Stimulated activated CD4-positive, alpha-beta T cell treated with anti-CD3 and anti-CD28 coated beads, Interleukin-1b, Interleukin-23, amount 100 ng/mL, for 4 hours (primary cell): Measurements from ENCODE around the gene TBX15.

Experiments used
- DNase-seq, 2 donors: peaks; one replicate each; pipeline ENCODE4 v3.0.0-alpha.2; 2020; ENCODE audit warnings: low read depth in 2 of 2

Gene TBX15

GRCh38 chr1:118896416-118896815, 91.7 kb downstream of the TBX15 start:
- no peak for DNase-seq

- no peak for DNase-seq
These were observed 93.3 kb downstream of the TBX15 start for GRCh38 chr1:118894836-118895235.

DNA sequence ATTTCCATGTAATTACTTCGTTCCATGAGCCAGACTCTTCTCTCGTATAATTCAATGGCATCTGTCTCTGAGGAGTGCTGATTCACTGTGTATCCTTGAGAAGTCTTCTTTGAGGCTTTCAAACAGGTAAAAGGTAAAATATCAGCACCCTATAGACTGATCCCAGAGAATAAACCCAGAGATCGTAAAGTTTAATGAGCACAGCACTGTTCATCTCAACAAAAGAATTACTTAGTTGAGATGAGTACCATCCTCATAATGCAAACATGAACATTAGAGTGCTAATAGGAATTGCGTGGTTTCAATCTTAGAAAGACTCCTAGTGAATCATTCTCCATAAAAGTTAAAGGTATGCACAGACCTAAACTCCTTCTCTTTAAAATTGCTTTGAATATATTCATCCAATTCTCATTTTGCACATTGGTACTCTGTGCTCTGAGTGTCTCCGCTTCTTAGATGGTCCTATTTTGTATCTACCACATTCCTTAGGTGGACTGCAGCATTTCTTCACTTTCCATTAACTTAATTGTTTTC, 97.2 kb downstream of the TBX15 start:
- no peak for DNase-seq

DNA sequence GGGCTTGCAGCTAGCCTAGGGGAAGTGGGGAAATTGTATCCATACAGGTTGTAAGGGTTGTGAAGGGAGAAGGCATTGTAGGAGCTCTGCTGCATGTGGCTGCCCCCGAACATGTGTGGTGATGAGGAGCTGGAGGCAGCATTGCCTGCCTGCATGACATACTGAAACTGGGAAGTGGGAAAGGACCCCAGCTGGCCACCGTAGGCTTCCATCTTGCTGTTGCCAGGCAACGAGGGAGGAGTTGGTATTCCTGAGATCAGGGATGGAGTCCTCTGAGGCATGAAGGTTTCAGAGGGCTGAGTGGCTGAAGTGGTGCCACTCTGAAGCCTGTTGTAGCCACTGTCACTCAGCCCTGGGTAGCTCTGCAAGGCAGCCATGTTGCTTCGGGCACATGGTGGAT, 103.2 kb downstream of the TBX15 start:
- DNase-seq, result no peak

- no peak for DNase-seq
These were observed 106.4 kb downstream of the TBX15 start for GRCh38 chr1:118881751-118882150.

- DNase-seq, result no peak
These were observed 109.5 kb downstream of the TBX15 start for GRCh38 chr1:118878661-118879060.

- DNase-seq, result no peak
These were observed 110.3 kb downstream of the TBX15 start for GRCh38 chr1:118877668-118878396.

GRCh38 chr1:118871582-118872171, 116.5 kb downstream of the TBX15 start:
- no peak for DNase-seq

GRCh38 chr1:118868387-118868786, 119.8 kb downstream of the TBX15 start:
- no peak for DNase-seq

GRCh38 chr1:118866330-118866729, 121.8 kb downstream of the TBX15 start:
- no peak for DNase-seq

GRCh38 chr1:118863688-118864087, 124.5 kb downstream of the TBX15 start:
- DNase-seq, result no peak

- DNase-seq, result no peak
These were observed 125.4 kb downstream of the TBX15 start for GRCh38 chr1:118862755-118863154.

DNA sequence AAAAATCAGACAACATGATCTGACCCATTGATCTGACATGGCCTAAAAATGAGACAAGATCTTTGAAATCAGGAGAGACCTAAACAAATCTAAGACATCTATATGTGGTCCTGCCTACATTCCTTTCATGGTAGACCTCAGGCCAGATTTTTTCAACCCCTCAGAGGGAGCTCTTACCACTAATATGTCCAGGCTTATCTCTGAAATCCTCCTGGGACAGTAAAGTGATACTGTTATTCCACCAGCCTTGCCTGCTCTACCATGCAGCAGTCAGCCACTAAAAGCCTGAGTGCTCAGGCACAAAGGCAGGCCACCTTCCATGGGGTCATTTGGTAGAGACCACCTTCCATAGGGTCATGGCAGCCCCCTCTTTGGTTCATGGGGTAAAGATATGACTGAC, 126.9 kb downstream of the TBX15 start:
- no peak for DNase-seq

GRCh38 chr1:118859999-118860398, 128.1 kb downstream of the TBX15 start:
- no peak for DNase-seq

- no peak for DNase-seq
These were observed 141.7 kb downstream of the TBX15 start for GRCh38 chr1:118846443-118846842.

DNA sequence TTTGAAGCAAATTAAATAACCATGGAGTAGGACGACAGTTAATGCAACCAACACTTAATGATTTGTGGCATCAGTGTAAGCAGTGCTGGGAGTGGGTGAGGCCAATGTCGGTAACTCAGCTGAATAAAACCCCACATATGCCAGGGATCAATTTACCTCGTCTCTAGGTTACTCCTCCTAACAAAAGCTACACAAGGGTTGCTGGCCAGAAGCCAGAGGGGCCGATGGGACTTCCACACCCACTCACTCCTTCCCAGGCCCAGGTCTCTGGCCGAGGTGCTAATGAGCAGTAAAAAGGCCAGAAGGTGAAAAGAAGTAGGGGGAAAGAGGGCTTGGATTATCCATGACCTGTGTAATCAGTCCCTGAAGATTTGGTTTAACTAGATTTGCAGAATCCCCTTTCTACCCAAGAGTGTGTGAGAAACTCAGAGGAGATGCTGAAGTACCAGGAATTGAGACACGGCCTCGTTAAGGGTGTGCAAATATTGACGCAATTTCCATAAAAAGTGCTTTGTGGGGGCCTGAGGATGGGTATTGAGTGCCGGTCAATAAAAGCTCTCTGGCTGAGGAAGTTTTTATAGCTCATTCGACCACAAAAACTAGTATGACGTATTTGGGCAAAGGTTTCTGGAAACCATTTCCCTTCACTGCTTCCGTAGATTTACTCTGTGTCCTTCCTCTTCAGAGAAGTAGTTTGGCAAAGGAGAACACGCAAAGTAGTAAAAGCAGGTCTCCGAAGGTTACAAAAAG, 145.5 kb downstream of the TBX15 start:
- no peak for DNase-seq

GRCh38 chr1:118841521-118841920, 146.6 kb downstream of the TBX15 start:
- DNase-seq, result no peak
